Stimulated activated effector memory CD8-positive, alpha-beta T cell treated with anti-CD3 and anti-CD28 coated beads, Interleukin-12 subunit alpha, Interleukin-12 subunit beta, amount 100 ng/mL, for 72 hours (primary cell): ENCODE results near the gene PHF14.
A peak's percentile ranks its signal among the peaks of the same experiment; 100 is the strongest.

Experiments used
- ATAC-seq: fragments of 150-1000 bp; cut with Tn5 transposase; 2 replicates; pipeline ENCODE4 v1.10.0; 2021
- DNase-seq, 2 donors: peaks; one replicate each; pipeline ENCODE4 v3.0.0; 2021 to 2022; ENCODE audit warnings: low spot score in 2 of 2
- H3K27ac Mint-ChIP-seq: one replicate; pipeline ENCODE4 v1.8.0; 2022; ENCODE audit warnings: mild to moderate bottlenecking, mixed read lengths
- H3K36me3 Mint-ChIP-seq: one replicate; pipeline ENCODE4 v1.8.0; 2022; ENCODE audit warnings: mild to moderate bottlenecking, mixed read lengths
- H3K4me1 Mint-ChIP-seq: one replicate; pipeline ENCODE4 v1.8.0; 2022; ENCODE audit warnings: mixed read lengths
- H3K4me3 Mint-ChIP-seq: one replicate; pipeline ENCODE4 v1.8.0; 2022; ENCODE audit warnings: mild to moderate bottlenecking, mixed read lengths
- H3K9me3 Mint-ChIP-seq: one replicate; pipeline ENCODE4 v1.8.0; 2022; ENCODE audit warnings: mixed read lengths

PHF14 gene

GRCh38 chr7:11035661-11036060 lies 62.0 kb downstream of the PHF14 start:
- H3K27ac Mint-ChIP-seq = no peak overlapping the region
- H3K4me1 Mint-ChIP-seq = no peaks in the 10 kb centered on the region
- DNase-seq (no peak), ATAC-seq (no peak)
- peaks cover 48% of the 10 kb centered on the region for H3K36me3 Mint-ChIP-seq
- no peaks in the 10 kb centered on the region for H3K9me3 Mint-ChIP-seq
- no peak overlapping the region for H3K4me3 Mint-ChIP-seq

- H3K4me1 Mint-ChIP-seq = no peaks in the 10 kb centered on the region
- no peak overlapping the region for H3K27ac Mint-ChIP-seq
- no peak for ATAC-seq
- H3K4me3 Mint-ChIP-seq = no peak overlapping the region
- H3K36me3 Mint-ChIP-seq = peaks cover 72% of the 10 kb centered on the region
- DNase-seq = no peak
- H3K9me3 Mint-ChIP-seq = no peaks in the 10 kb centered on the region
These were observed 66.3 kb downstream of the PHF14 start for GRCh38 chr7:11039974-11040373.

GRCh38 chr7:11054033-11054432 lies 80.4 kb downstream of the PHF14 start:
- H3K4me3 Mint-ChIP-seq = no peak overlapping the region
- DNase-seq = no peak
- ATAC-seq = no peak
- H3K27ac Mint-ChIP-seq = no peak overlapping the region
- H3K4me1 Mint-ChIP-seq = no peaks in the 10 kb centered on the region
- peaks cover 37% of the 10 kb centered on the region for H3K36me3 Mint-ChIP-seq
- no peaks in the 10 kb centered on the region for H3K9me3 Mint-ChIP-seq

- Mint-ChIP-seq H3K4me1 (no peaks in the 10 kb centered on the region), H3K27ac (no peak overlapping the region), H3K36me3 (peaks cover 58% of the 10 kb centered on the region), H3K9me3 (no peaks in the 10 kb centered on the region), H3K4me3 (no peak overlapping the region)
- ATAC-seq (no peak), DNase-seq (no peak)
These were observed 87.2 kb downstream of the PHF14 start for GRCh38 chr7:11060893-11061292.

- ATAC-seq (no peak), DNase-seq (no peak)
- H3K27ac Mint-ChIP-seq = no peak overlapping the region
- no peaks in the 10 kb centered on the region for H3K4me1 Mint-ChIP-seq
- H3K36me3 Mint-ChIP-seq = peaks cover 70% of the 10 kb centered on the region
- H3K4me3 Mint-ChIP-seq = no peak overlapping the region
- H3K9me3 Mint-ChIP-seq = no peaks in the 10 kb centered on the region
These were observed 88.4 kb downstream of the PHF14 start for GRCh38 chr7:11062110-11062509.

- no peak overlapping the region for H3K27ac Mint-ChIP-seq
- no peak for DNase-seq
- H3K4me3 Mint-ChIP-seq = no peak overlapping the region
- H3K4me1 Mint-ChIP-seq = no peaks in the 10 kb centered on the region
- H3K9me3 Mint-ChIP-seq = no peaks in the 10 kb centered on the region
- ATAC-seq = no peak
- peaks cover 13% of the 10 kb centered on the region for H3K36me3 Mint-ChIP-seq
These were observed 95.9 kb downstream of the PHF14 start for GRCh38 chr7:11069591-11069990.

DNA sequence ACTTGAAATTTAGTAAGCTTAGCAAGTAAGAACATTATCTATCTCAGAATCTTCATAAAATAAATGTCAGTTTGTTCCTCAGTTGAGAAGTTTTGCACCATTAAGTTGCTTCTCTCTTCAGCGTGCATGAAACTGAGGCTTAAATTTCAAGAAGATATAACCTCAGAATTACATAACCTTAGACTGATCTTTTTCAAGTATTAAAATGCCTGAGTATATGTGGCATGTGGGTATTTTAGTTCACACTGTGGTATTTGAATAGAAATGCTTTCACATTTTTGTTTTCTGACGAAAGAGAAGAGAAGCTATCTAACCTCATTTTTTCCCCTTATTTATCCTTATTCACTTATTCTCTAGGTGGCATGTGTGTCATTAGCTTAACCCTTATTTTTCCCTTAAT lies 104.1 kb downstream of the PHF14 start:
- no peak for ATAC-seq
- H3K4me1 Mint-ChIP-seq = no peaks in the 10 kb centered on the region
- no peak overlapping the region for H3K4me3 Mint-ChIP-seq
- no peak overlapping the region for H3K27ac Mint-ChIP-seq
- no peak for DNase-seq
- H3K36me3 Mint-ChIP-seq = no peaks in the 10 kb centered on the region
- no peaks in the 10 kb centered on the region for H3K9me3 Mint-ChIP-seq

GRCh38 chr7:11078247-11078834 lies 104.7 kb downstream of the PHF14 start:
- no peak for ATAC-seq
- H3K9me3 Mint-ChIP-seq = no peaks in the 10 kb centered on the region

DNA sequence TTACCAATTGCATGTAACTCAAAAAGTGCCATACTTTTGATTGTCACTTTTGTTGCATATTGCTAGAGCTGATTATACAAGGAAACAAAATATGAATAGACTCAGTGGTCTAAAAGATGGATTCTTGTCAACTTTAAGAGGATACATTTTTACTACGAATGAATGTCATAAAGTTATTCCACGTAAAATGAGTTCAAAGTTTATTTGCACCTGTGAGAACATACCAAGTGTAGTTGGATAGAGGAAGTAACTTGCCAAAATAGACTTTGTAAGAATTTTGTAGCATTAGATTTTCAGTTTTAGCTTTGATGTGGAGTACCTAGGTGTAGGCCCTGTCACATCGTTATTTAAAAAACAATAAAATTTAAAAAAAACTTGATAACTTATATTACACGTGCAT lies 106.2 kb downstream of the PHF14 start:
- no peak for DNase-seq
- Mint-ChIP-seq H3K4me3 (no peak overlapping the region), H3K27ac (no peak overlapping the region), H3K9me3 (no peaks in the 10 kb centered on the region), H3K4me1 (no peaks in the 10 kb centered on the region), H3K36me3 (peaks cover 6% of the 10 kb centered on the region)
- ATAC-seq = no peak

More at GRCh38 chr7:11078247-11078834, 104.7 kb downstream of the PHF14 start:
- DNase-seq = no peak
- no peaks in the 10 kb centered on the region for H3K4me1 Mint-ChIP-seq
- no peak overlapping the region for H3K27ac Mint-ChIP-seq
- H3K36me3 Mint-ChIP-seq = peaks cover 4% of the 10 kb centered on the region
- no peak overlapping the region for H3K4me3 Mint-ChIP-seq

DNA sequence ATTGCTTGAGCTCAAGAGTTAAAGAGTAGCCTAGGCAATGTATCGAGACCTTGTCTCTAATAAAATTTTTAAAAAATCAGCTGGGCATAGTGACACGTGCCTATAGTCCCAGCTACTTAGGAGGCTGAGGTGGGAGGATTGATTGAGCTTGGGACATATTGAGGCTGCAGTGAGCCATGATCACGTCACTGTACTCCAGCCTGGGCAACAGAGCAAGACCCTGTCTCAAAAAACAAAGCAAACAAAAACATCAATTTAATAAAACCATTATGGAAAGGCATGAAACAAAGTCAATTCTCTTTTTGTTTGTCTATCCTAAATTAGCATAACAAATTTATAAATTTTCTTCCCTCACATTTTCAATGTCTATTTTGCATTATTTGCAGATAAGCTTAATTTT lies 108.4 kb downstream of the PHF14 start:
- H3K4me1 Mint-ChIP-seq = no peaks in the 10 kb centered on the region
- H3K9me3 Mint-ChIP-seq = no peaks in the 10 kb centered on the region
- no peak for ATAC-seq
- DNase-seq = no peak
- H3K4me3 Mint-ChIP-seq = no peak overlapping the region
- H3K27ac Mint-ChIP-seq = no peak overlapping the region
- peaks cover 6% of the 10 kb centered on the region for H3K36me3 Mint-ChIP-seq

- DNase-seq = no peak
- H3K36me3 Mint-ChIP-seq = peaks cover 10% of the 10 kb centered on the region
- H3K9me3 Mint-ChIP-seq = no peaks in the 10 kb centered on the region
- H3K4me1 Mint-ChIP-seq = no peaks in the 10 kb centered on the region
- no peak overlapping the region for H3K4me3 Mint-ChIP-seq
- no peak for ATAC-seq
- H3K27ac Mint-ChIP-seq = peak overlapping the region; percentile 24
These were observed 109.0 kb downstream of the PHF14 start for GRCh38 chr7:11082552-11083213.

- H3K27ac Mint-ChIP-seq = peak overlapping the region; percentile 55
- H3K36me3 Mint-ChIP-seq = peaks cover 10% of the 10 kb centered on the region
- DNase-seq = no peak
- no peak overlapping the region for H3K4me3 Mint-ChIP-seq
- no peaks in the 10 kb centered on the region for H3K4me1 Mint-ChIP-seq
- no peak for ATAC-seq
- H3K9me3 Mint-ChIP-seq = no peaks in the 10 kb centered on the region
These were observed 109.5 kb downstream of the PHF14 start for GRCh38 chr7:11083214-11083568.

DNA sequence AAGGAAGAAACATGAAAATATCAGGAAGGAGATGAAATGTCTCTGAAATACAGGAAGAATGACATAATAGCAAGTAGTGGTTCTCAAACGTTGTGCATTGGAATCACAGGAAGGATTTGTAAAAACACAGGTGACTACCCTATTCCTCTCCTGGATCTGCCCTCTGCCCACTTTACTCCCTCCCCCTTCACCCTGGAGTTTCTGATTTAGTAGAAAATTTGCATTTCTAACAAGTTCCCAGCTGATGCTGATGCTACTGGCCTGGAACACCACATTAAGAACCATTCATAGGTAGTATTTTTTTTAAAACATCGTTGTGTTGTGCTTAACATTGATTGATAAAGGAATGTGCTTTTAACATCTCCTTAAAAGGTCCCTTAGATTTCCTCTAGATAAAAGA lies 130.9 kb downstream of the PHF14 start:
- Mint-ChIP-seq H3K36me3 (no peaks in the 10 kb centered on the region), H3K4me3 (no peak overlapping the region), H3K27ac (no peak overlapping the region), H3K4me1 (no peaks in the 10 kb centered on the region), H3K9me3 (no peaks in the 10 kb centered on the region)
- DNase-seq (no peak), ATAC-seq (no peak)

GRCh38 chr7:11109659-11110058 lies 136.0 kb downstream of the PHF14 start:
- Mint-ChIP-seq H3K4me1 (no peaks in the 10 kb centered on the region), H3K4me3 (no peak overlapping the region), H3K27ac (no peak overlapping the region), H3K36me3 (no peaks in the 10 kb centered on the region), H3K9me3 (no peaks in the 10 kb centered on the region)
- no peak for ATAC-seq
- DNase-seq = no peak

- H3K4me3 Mint-ChIP-seq = no peak overlapping the region
- ATAC-seq (peak; percentile 13), DNase-seq (no peak)
- H3K9me3 Mint-ChIP-seq = no peaks in the 10 kb centered on the region
- H3K36me3 Mint-ChIP-seq = no peaks in the 10 kb centered on the region
- peaks cover 5% of the 10 kb centered on the region for H3K4me1 Mint-ChIP-seq
- H3K27ac Mint-ChIP-seq = no peak overlapping the region
These were observed 146.5 kb downstream of the PHF14 start for GRCh38 chr7:11120068-11120664.

GRCh38 chr7:11120675-11121220 lies 147.1 kb downstream of the PHF14 start:
- no peak for DNase-seq
- H3K4me1 Mint-ChIP-seq = peaks cover 5% of the 10 kb centered on the region
- H3K9me3 Mint-ChIP-seq = no peaks in the 10 kb centered on the region
- no peaks in the 10 kb centered on the region for H3K36me3 Mint-ChIP-seq
- ATAC-seq = peak; percentile 82
- H3K4me3 Mint-ChIP-seq = no peak overlapping the region
- H3K27ac Mint-ChIP-seq = peak overlapping the region; percentile 50
